ENCODE results near the gene C18orf54. TPM values are rescaled to one million over a fixed set of nuclear protein-coding genes. Genes with fewer than 3 reads are reported as not detected.
"Not testable (repeated sequence)": the region's sequence is repeated elsewhere in the genome, so short reads cannot be mapped to it uniquely, and the experiment has no call there.

The C18orf54 gene
- total RNA-seq, 1 donor from 2014 or later = 0.35 TPM

DNA sequence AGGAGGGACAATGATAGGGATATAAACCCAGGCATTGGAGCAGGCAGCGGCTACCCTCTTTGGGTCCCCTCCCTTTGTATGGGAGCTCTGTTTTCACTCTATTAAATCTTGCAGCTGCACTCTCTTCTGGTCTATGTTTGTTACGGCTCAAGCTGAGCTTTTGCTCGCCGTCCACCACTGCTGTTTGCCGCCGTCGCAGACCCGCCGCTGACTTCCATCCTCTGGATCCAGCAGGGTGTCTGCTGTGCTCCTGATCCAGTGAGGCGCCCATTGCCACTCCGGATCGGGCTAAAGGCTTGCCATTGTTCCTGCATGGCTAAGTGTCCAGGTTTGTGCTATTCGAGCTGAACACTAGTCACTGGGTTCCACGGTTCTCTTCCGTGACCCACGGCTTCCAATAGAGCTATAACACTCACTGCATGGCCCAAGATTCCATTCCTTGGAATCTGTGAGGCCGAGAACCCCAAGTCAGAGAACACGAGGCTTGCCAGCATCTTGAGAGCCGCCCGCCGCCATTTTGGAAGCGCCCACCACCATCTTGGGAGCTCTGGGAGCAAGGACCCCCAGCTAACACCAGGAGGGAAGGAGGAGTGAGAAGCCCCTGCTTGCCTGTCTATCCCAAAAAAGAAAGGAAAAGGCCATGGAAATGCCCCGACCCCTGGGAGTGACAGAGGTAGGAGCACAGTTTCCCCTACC, 29.2 kb downstream of the C18orf54 start:
- not testable (repeated sequence) for ATAC-seq; DNase-seq (ENCODE audit: low spot score)

DNA sequence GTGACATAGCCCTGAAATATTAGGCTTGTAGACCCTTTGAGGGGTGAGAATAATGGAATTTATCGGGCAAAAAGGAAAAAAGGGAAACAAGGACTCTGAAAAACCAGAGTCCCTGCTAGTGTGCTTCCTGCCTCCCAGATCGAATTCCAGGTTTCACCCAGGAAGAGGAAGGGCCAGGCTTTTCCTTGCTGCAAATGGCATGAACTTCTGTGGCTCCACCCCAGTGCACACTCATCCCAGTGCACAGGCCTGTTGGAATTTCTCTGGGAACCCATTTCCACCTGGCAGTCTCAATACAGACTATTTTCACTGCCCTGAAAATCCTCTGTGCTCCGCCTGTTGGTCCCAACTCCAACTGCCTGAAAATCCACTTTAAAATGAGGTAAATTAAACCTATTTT, 29.9 kb downstream of the C18orf54 start:
- ATAC-seq (no peak), DNase-seq (ENCODE audit: low spot score) (no peak)

GRCh38 chr18:54388203-54389142, 30.8 kb downstream of the C18orf54 start:
- ATAC-seq (no peak), DNase-seq (ENCODE audit: low spot score) (no peak)

- no peak for ATAC-seq
- DNase-seq (ENCODE audit: low spot score) = no peak
These were observed 31.4 kb downstream of the C18orf54 start for GRCh38 chr18:54389143-54389505.

GRCh38 chr18:54390838-54391237, 33.1 kb downstream of the C18orf54 start:
- DNase-seq (ENCODE audit: low spot score) (no peak), ATAC-seq (no peak)

- ATAC-seq = peak; percentile 89
- DNase-seq (ENCODE audit: low spot score) = no peak
These were observed 34.9 kb downstream of the C18orf54 start for GRCh38 chr18:54392543-54393023.

DNA sequence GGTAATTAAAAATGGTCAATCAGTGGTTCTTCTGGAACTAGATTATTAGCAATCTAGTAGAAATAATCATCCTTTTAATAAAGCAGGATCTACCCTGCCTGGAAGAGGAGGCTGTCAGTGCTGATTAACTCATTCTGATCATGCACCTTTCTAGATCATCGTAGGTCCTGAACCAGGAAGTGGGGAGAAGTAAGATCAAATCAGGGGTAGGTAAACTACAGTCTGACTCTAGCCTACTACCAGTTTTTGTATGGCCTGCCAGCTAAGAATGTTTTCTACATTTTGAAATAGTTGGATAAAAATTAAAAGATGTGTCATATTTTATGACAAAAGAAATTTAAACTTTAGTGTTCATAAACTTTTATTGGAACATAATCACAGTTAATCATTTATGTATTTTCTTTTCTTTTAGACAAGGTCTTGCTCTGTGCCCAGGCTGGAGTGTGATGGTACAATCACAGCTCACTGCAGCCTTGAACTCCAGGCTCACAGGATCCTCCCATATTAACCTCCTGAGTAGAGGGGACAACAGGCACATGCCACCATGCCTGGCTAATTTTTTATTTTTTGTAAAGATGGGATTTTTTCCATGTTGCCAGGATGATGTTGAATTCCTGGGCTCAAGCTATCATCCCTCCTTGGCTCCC, 36.1 kb downstream of the C18orf54 start:
- no peak for DNase-seq (ENCODE audit: low spot score)
- no peak for ATAC-seq

DNA sequence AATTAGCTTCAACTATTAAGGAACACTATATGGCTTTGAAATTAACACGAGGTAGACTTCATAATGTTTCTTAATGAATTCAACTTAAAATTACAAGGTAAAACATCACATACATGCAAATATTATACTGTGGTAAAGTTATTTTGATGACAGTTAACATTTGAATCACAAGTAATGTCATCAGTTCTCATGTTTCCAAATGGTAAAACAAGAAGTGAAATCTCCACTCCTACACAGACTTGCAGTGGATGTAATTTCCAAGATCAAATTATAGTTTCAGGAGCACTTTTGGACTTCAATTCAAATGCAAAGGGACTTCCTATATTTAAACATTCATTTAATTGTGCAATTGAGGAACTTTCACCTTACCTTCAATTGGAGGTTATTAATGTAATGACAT, 39.1 kb downstream of the C18orf54 start:
- no peak for DNase-seq (ENCODE audit: low spot score)
- no peak for ATAC-seq

DNA sequence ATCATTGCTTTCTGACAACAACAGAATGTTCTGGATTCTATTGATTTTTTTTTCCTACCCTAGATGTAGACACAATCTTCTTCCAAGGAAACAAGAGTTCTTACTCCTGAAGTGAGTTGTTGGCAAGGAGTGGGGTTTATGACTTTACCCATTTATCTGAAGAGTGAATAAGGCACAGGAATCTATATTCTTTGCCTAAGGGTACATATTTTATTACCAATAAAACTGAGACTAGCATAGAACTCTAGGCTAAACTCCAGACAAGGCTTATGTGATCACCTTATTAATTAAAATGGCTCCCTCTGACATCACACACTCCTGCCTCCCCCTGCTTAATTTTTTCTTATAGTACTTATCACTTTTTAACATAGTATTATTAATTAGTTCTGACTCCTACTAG, 47.6 kb downstream of the C18orf54 start:
- ATAC-seq (no peak), DNase-seq (ENCODE audit: low spot score) (no peak)

- DNase-seq (ENCODE audit: low spot score) (no peak), ATAC-seq (no peak)
These were observed 54.1 kb downstream of the C18orf54 start for GRCh38 chr18:54411781-54412180.

- ATAC-seq = no peak
- no peak for DNase-seq (ENCODE audit: low spot score)
These were observed 57.4 kb downstream of the C18orf54 start for GRCh38 chr18:54415086-54415485.

DNA sequence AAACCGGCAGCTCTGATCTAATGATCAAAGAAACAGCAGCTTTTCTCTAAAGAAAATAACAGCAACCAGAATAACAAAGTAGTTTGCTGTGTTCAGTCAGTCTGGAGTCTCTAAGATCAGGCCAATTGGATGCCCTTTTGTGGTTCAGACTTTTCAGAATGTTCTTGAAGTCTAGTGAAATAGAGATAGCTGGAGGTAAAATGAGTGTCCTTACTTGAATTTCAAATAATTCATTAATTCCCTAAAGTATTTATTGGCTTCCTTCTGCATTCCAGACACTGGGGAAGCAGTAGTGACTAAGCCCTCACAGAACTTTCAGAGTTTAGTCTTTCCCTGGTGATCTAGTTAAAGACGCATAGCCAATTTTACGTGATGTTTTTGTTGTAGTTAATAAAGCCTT, 58.7 kb downstream of the C18orf54 start:
- ATAC-seq (no peak), DNase-seq (ENCODE audit: low spot score) (no peak)

DNA sequence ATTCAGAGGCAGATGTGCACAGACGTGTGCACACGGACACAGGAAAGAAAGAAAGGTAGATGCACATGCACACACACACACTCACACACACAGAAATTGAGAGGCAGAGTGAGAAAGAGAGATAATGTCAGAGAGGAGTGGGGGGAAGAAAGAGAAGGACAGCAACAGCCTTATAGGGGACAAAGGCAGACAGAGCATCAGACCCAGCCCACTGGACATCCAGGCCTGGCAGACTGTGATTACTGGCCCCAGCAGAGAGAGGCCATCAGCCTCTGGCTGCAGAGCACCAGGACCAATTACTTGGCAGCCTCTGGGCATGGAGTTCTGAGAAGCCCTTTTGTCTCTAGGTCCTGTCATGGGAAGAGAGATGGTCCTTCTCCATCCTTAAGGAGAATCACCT, 66.1 kb downstream of the C18orf54 start:
- no peak for DNase-seq (ENCODE audit: low spot score)
- ATAC-seq = no peak

- no peak for DNase-seq (ENCODE audit: low spot score)
- ATAC-seq = no peak
These were observed 68.5 kb downstream of the C18orf54 start for GRCh38 chr18:54426085-54426665.

Other genes starting within 250 kb of the C18orf54 start
- 29.1 TPM for gene MBD2, start 133.2 kb upstream of the C18orf54 start, total RNA-seq
- 12.8 TPM for gene POLI, start 88.4 kb upstream of the C18orf54 start, total RNA-seq
- not detected for gene STARD6, start within 50 bp of the C18orf54 start, total RNA-seq
- gene DYNAP, start 233.3 kb downstream of the C18orf54 start, total RNA-seq = not detected